HG03442 (cell line): Measurements from ENCODE around the gene ARID3B.
"Not testable (repeated sequence)": the region's sequence is repeated elsewhere in the genome, so short reads cannot be mapped to it uniquely, and the experiment has no call there.

ENCODE experiments used
- ATAC-seq: cut with Tn5 transposase; IDR thresholded peaks from one replicate; pipeline ENCODE4 v1.9.1; 2021; ENCODE audit warnings: mild to moderate bottlenecking, moderate library complexity; ENCODE audit not compliant: unreplicated experiment

The ARID3B gene

GRCh38 chr15:74565381-74566085 lies 24.5 kb downstream of the ARID3B start:
- no peak for ATAC-seq

GRCh38 chr15:74568594-74568993 lies 27.6 kb downstream of the ARID3B start:
- no peak for ATAC-seq

GRCh38 chr15:74569731-74570070 lies 28.7 kb downstream of the ARID3B start:
- no peak for ATAC-seq

GRCh38 chr15:74571191-74571590 lies 30.2 kb downstream of the ARID3B start:
- no peak for ATAC-seq

GRCh38 chr15:74573987-74574386 lies 33.0 kb downstream of the ARID3B start:
- ATAC-seq, result no peak

- no peak for ATAC-seq
These were observed 37.5 kb downstream of the ARID3B start for GRCh38 chr15:74578496-74578994.

- ATAC-seq, result no peak
These were observed 38.0 kb downstream of the ARID3B start for GRCh38 chr15:74579001-74579400.

- ATAC-seq, result no peak
These were observed 39.7 kb downstream of the ARID3B start for GRCh38 chr15:74580538-74581350.

- no peak for ATAC-seq
These were observed 43.2 kb downstream of the ARID3B start for GRCh38 chr15:74584204-74584603.

GRCh38 chr15:74584779-74585178 lies 43.8 kb downstream of the ARID3B start:
- ATAC-seq, result no peak

- ATAC-seq, result no peak
These were observed 44.2 kb downstream of the ARID3B start for GRCh38 chr15:74585191-74585590.

GRCh38 chr15:74585857-74586256 lies 44.8 kb downstream of the ARID3B start:
- ATAC-seq, result no peak

GRCh38 chr15:74589826-74590225 lies 48.8 kb downstream of the ARID3B start:
- no peak for ATAC-seq

- ATAC-seq, result no peak
These were observed 51.2 kb downstream of the ARID3B start for GRCh38 chr15:74592222-74592621.

- ATAC-seq, result no peak
These were observed 52.1 kb downstream of the ARID3B start for GRCh38 chr15:74593122-74593521.

- no peak for ATAC-seq
These were observed 53.4 kb downstream of the ARID3B start for GRCh38 chr15:74594455-74594854.

- no peak for ATAC-seq
These were observed 54.3 kb downstream of the ARID3B start for GRCh38 chr15:74595271-74595670.

- not testable (repeated sequence) for ATAC-seq
These were observed 55.7 kb downstream of the ARID3B start for GRCh38 chr15:74596736-74597135.

GRCh38 chr15:74597146-74597705 lies 56.2 kb downstream of the ARID3B start:
- ATAC-seq, result not testable (repeated sequence)

GRCh38 chr15:74598126-74598842 lies 57.3 kb downstream of the ARID3B start:
- peak; percentile 84 for ATAC-seq

GRCh38 chr15:74599156-74599555 lies 58.1 kb downstream of the ARID3B start:
- ATAC-seq, result no peak
